Ecto neural progenitor cell (in vitro differentiated cells): ENCODE measurements around the gene KATNIP.

ENCODE experiments used
- DNase-seq: peaks from one replicate; pipeline ENCODE4 v3.0.0-alpha.2; 2018; ENCODE audit warnings: low spot score

KATNIP gene

DNA sequence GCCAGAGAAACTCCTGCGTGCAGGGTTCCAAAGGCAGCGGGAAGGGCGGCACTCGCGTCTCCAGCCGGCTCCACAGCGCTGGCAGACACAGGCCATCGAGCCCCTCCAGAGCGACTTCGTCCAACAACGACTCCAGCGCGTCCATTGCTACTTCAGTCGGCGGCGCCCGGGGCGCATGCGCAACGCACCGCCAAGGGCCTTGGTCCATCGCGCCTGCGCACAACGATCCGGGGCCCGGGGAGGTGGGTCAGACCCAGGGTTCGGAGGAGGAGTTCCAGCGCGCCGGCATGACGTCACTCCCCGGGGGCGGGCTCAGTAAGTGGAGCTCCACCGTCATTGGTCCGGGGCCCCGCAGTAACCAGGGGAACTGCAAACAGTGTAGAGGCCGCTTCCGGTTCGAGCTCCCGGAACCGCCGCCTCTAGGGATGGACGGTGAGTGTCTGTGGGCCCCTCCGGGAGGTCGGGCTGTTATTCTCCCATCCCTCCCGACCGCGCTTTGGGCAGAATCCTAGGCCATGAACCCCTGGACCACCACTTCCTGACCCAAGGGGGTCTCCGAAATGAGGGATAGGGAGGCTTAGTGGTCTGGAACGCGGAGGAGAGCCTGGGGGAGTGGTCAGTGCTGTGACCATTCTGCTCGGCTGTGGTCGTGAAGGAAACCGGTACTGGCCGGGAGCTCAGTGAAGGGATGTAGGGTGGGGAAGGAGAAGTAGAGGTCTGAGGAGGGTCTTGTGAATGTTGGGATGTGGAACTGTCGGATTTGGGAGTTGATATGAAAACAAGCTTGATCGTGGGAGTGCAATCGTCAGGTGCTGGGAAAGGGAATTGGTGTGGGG lies at the start of gene KATNIP, which contains the start of gene GTF3C1:
Gene KATNIP, plus strand, starts transcription at position 399 of the 836 bp plus-strand sequence. Its CDS starts 27 bp downstream, at position 426.
Gene GTF3C1, minus strand, starts transcription at position 168 of the 836 bp plus-strand sequence. Its CDS starts 23 bp downstream, at position 145.
- DNase-seq, result peak; percentile 100

GRCh38 chr16:27500801-27501200 lies 49.1 kb upstream of the KATNIP start:
- DNase-seq, result no peak

DNA sequence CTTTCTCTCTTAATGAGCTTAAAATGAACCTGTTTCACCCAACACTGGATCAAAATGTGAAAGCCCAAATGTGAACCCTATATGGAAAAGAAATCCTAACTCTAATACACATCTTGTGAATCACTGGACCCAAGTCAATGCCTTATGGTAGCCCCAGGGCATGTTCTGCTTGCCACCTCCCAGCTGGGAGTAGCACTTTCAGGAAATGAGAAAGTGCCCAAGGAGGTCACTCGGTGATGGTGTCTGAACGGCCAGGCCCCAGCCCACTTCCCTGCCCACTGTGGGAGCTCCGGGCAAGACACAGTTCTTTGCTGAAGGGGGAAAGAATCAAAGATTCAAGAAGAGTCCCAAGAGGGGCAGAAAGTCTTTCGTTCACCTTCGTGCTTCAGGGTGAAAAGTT lies 46.3 kb upstream of the KATNIP start:
- DNase-seq, result no peak

GRCh38 chr16:27505297-27506236 lies 44.4 kb upstream of the KATNIP start:
- DNase-seq, result no peak

- DNase-seq, result no peak
Observed at GRCh38 chr16:27506771-27507170, 43.2 kb upstream of the KATNIP start.

- no peak for DNase-seq
Observed at GRCh38 chr16:27508476-27508875, 41.5 kb upstream of the KATNIP start.

DNA sequence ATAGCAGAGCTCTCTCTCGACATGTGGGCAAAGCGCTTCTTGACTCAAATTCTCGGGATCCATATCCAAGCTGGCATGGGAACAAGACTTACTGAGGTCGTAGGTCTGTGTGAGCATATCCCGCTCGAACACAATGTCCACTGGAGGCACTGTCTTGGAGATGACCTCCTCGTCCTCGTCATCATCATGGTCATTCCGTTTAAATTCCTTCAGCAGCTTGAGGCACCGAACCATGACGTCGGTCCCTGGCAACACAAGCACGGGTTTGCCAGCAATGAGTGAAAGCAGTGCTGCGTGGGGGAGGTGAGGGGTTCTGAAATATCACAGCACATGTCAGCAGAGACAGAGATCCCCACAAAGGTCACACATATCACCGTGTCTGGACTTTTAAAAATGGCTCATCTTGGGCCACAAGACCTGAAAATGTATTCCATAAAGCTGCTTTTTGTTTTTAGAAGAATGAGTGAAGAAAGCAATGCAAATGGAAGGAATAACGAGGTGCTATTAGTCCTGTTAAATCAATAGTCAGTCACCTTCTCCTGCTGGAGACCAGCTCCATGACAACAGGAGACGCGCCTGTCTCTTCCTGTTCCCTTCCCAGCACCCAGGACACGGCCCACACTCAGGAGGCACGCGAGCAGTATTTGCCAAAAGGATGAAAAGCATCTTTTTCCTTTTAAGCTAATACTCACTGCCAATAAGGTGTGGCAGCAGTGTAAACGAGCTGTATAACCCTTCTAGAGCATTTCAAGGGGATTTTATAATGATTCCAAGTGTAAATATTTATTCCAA lies 38.1 kb upstream of the KATNIP start:
- DNase-seq, result no peak

DNA sequence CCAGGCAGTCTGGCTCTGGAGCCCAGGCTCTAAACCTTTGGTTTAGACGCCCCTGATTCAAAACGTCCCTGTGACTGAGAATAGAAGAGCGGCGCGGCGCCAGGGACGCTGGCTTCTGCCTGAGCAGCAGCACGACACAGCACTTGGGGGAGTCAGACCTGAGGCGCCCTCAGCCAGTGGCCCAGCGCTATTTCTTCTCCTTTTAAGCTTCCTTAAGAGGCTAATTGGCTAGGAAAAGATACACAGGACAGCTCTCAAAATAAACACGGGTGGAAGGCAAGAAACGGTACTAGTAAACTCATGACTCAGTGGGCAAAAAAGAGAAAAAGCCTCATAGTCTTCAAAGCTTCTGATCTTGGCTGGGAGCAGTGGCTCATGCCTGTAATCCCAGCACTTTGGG lies 35.1 kb upstream of the KATNIP start:
- DNase-seq, result no peak

- DNase-seq, result peak; percentile 55
Observed at GRCh38 chr16:27515874-27516353, 34.0 kb upstream of the KATNIP start.

GRCh38 chr16:27516365-27516764 lies 33.6 kb upstream of the KATNIP start:
- no peak for DNase-seq

- DNase-seq, result no peak
Observed at GRCh38 chr16:27517664-27518063, 32.3 kb upstream of the KATNIP start.

DNA sequence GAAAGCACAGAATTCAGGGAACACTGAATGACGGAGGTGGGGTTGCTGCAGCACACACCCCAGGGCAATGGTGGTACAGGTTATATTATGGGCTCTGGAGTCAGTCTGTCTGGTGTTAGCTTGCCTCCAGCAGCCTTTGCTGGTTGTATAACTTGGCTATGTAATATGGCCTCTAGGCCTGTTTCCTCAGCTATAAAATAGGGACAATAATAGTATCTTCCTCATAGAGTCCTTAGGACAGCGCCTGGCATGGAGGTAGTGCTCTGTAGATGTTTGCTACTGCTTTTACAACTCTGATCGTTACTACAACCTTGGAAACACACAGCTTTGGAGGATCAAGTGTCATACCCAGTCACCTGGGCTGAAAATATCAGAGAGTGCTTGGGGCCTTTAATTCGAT lies 31.7 kb upstream of the KATNIP start:
- DNase-seq, result no peak

GRCh38 chr16:27520982-27521673 lies 28.8 kb upstream of the KATNIP start:
- DNase-seq, result no peak

- no peak for DNase-seq
Observed at GRCh38 chr16:27522173-27522707, 27.7 kb upstream of the KATNIP start.

DNA sequence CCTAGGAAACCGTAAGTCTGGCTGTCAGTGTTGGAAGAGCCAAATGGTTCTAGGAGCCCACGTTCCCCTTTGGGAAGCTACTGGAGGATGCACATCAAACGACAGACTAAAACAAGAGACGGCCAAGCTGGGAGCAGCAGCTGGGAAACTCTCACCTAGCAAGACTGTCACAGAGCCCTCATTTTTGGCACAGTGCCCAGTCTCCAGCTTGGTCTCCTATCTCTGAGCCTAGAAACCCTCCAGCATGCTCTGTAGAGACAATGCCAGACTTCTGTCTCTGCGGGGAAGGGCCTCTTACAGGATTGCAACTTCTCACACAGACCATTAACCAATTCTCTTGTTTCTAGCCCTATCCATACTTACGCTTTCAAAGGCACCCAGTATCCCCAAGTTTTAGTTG lies 23.8 kb upstream of the KATNIP start:
- no peak for DNase-seq

- DNase-seq, result no peak
Observed at GRCh38 chr16:27528294-27528693, 21.6 kb upstream of the KATNIP start.

GRCh38 chr16:27529962-27530361 lies 20.0 kb upstream of the KATNIP start:
- DNase-seq, result no peak

DNA sequence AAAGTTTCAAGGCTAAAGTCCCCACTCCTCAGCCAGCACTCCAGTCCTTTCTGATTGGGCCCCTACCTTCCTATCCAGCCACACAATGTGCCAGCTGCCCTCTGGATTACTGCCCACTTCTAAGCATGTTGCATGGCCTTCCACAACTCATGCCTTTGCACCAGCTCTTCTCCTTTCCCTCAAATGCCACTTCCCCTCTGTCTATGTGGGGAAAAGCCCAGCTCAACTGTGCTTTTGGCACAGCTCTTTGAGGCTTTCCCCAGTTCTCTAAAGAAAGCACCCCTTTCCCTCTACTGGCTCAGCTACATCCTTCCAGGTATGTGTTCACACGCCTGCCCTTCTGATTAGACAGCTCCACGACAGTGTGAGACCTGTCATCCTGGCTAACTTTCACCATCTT lies 18.8 kb upstream of the KATNIP start:
- no peak for DNase-seq

DNA sequence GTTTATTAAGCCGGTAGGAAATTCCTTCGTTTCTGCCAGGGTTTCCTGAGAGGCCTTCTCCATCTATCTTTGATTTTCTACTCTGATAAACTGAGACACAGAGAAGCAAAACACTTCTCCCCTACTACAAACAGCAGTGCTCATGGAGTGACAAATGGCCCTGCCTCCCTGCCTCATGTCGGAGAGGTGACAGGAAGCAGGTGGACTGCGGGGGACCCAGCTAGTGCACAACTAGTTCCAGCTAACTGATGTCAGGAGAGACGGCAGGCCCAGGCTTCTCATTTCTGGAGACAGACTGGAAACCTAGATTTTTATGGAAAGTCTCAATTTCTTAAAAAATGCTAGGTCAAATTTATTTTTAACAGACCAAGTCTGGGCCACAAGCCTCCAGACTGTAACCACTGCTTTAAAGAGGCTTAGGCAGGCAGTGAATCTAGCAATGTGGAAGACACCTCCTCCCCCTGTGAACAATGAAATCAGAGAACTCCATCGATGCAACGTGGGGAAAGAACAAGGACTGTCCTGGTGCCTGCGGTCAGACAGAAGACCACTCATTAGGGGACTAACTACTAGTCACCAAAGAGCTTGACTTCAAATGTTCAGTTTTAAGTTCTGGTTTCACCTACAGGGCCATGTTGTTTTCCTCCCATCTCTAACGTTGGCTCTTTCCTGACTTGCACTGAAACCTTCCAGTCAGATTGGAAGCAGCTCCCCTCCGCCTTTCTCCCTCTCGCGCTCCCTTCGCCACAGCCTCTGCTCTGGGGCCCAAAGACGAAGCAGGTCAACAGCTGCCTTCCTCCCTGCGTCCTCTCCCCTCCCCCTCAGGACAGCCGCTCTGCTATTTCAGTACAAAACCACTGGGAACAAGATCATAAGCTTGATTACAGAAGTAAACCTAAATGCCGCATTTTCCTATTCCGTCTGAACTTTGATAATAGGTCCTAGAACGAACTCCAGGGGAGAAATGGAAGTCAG lies 17.8 kb upstream of the KATNIP start:
- no peak for DNase-seq

- DNase-seq, result no peak
Observed at GRCh38 chr16:27534256-27534655, 15.7 kb upstream of the KATNIP start.
